OCI-LY1 (cell line): Measurements from ENCODE around the gene NUDT4.

ENCODE experiments used
- H2AFZ ChIP-seq: fragments of 200-600 bp; sonication (generic), shearing (Covaris generic); 2 replicates; pipeline ENCODE4 v1.6.0; 2014; ENCODE audit warnings: antibody characterized with exemption, mild to moderate bottlenecking, low read length
- H3F3A ChIP-seq: fragments of 200-600 bp; sonication (generic), shearing (Covaris generic); 2 replicates; pipeline ENCODE4 v1.6.0; 2014; ENCODE audit warnings: mild to moderate bottlenecking, antibody characterized with exemption, low read length, moderate library complexity; ENCODE audit not compliant: insufficient read depth
- H3K27ac ChIP-seq: fragments of 200-600 bp; sonication (generic); 2 replicates; pipeline ENCODE4 v1.5.1; 2014; ENCODE audit warnings: low read length, mixed run types, mild to moderate bottlenecking, low read depth; ENCODE audit not compliant: poor library complexity, severe bottlenecking
- H3K27me3 ChIP-seq: fragments of 200-600 bp; sonication (generic); 2 replicates; pipeline ENCODE4 v1.6.0; 2014; ENCODE audit warnings: antibody characterized with exemption, mild to moderate bottlenecking, low read length, moderate library complexity; ENCODE audit not compliant: insufficient read depth
- H3K36me3 ChIP-seq: fragments of 200-600 bp; sonication (generic); 2 replicates; pipeline ENCODE4 v1.6.1; 2014; ENCODE audit warnings: mild to moderate bottlenecking, antibody characterized with exemption, low read length, moderate library complexity, mixed read lengths; ENCODE audit not compliant: insufficient read depth
- H3K4me1 ChIP-seq: fragments of 200-600 bp; sonication (generic); 2 replicates; pipeline ENCODE4 v1.5.1; 2014; ENCODE audit warnings: mild to moderate bottlenecking, low read length, moderate library complexity; ENCODE audit not compliant: insufficient read depth, severe bottlenecking
- H3K4me2 ChIP-seq: fragments of 200-600 bp; sonication (generic), shearing (Covaris generic); 2 replicates; pipeline ENCODE4 v1.6.1; 2014; ENCODE audit warnings: low read length
- H3K4me3 ChIP-seq: fragments of 200-600 bp; sonication (generic); 2 replicates; pipeline ENCODE4 v1.5.1; 2014; ENCODE audit warnings: low read length, low read depth, mild to moderate bottlenecking, mixed read lengths; ENCODE audit not compliant: poor library complexity, severe bottlenecking
- H3K79me2 ChIP-seq: fragments of 200-600 bp; shearing (Covaris generic); 2 replicates; pipeline ENCODE4 v1.6.1; 2016; ENCODE audit warnings: mixed run types, low read length, mixed read lengths; ENCODE audit not compliant: insufficient read depth
- H3K9ac ChIP-seq: fragments of 200-600 bp; sonication (generic), shearing (Covaris generic); 2 replicates; pipeline ENCODE4 v1.6.1; 2014; ENCODE audit warnings: mild to moderate bottlenecking, low read length, mixed read lengths
- H3K9me2 ChIP-seq: fragments of 200-600 bp; sonication (generic), shearing (Covaris generic); 2 replicates; pipeline ENCODE4 v1.6.1; 2014; ENCODE audit warnings: low read depth, mild to moderate bottlenecking, low read length, mixed read lengths
- H3K9me3 ChIP-seq: fragments of 200-600 bp; shearing (Covaris generic); 2 replicates; pipeline ENCODE4 v1.6.1; 2014; ENCODE audit warnings: low read length, mixed read lengths
- H4K20me1 ChIP-seq: fragments of 200-600 bp; sonication (generic), shearing (Covaris generic); 2 replicates; pipeline ENCODE4 v1.6.0; 2016; ENCODE audit warnings: mild to moderate bottlenecking, low read length; ENCODE audit not compliant: insufficient read depth
- CTCF ChIP-seq: fragments of 200-600 bp; sonication (generic), shearing (Covaris generic); IDR thresholded peaks from 2 replicates; pipeline ENCODE4 v1.5.1; 2017; ENCODE audit warnings: mild to moderate bottlenecking, antibody characterized with exemption, low read length, moderate library complexity, mixed read lengths
- EZH2 ChIP-seq: fragments of 200-600 bp; sonication (generic), shearing (Covaris generic); IDR thresholded peaks from 2 replicates; pipeline ENCODE4 v1.8.0; 2017; ENCODE audit warnings: borderline replicate concordance, mixed run types, mild to moderate bottlenecking, antibody characterized with exemption, low read length, moderate library complexity, mixed read lengths

The NUDT4 gene

GRCh38 chr12:93351726-93352125 is 26.0 kb upstream of the NUDT4 start:
- Histone ChIP-seq H3K27ac (no peak overlapping the region), H3K79me2 (no peaks in the 10 kb centered on the region), H3F3A (no peaks in the 10 kb centered on the region), H4K20me1 (no peaks in the 10 kb centered on the region), H2AFZ (no peak overlapping the region), H3K4me2 (no peak overlapping the region), H3K9ac (no peak overlapping the region), H3K9me2 (no peaks in the 10 kb centered on the region), H3K36me3 (no peaks in the 10 kb centered on the region), H3K4me1 (no peaks in the 10 kb centered on the region), H3K9me3 (no peaks in the 10 kb centered on the region), H3K27me3 (no peaks in the 10 kb centered on the region; the same call in 1 of the 2 replicates), H3K4me3 (no peak overlapping the region)
- TF ChIP-seq CTCF (no peak), EZH2 (no peak)

- no peak for TF ChIP-seq EZH2
- TF ChIP-seq CTCF = no peak
- H3K4me1 ChIP-seq = no peaks in the 10 kb centered on the region
Observed at GRCh38 chr12:93352321-93352720, 25.4 kb upstream of the NUDT4 start.

GRCh38 chr12:93356214-93356613 is 21.5 kb upstream of the NUDT4 start:
- Histone ChIP-seq H3K9me3 (no peaks in the 10 kb centered on the region), H3K79me2 (no peaks in the 10 kb centered on the region), H3K4me1 (no peaks in the 10 kb centered on the region), H3K9ac (no peak overlapping the region), H3K4me3 (no peak overlapping the region), H3K27me3 (no peaks in the 10 kb centered on the region; the same call in 1 of the 2 replicates), H3K27ac (no peak overlapping the region), H2AFZ (no peak overlapping the region), H3K36me3 (no peaks in the 10 kb centered on the region), H3F3A (no peaks in the 10 kb centered on the region), H3K9me2 (no peaks in the 10 kb centered on the region), H3K4me2 (no peak overlapping the region), H4K20me1 (no peaks in the 10 kb centered on the region)
- TF ChIP-seq CTCF = no peak
- TF ChIP-seq EZH2 = no peak

More at GRCh38 chr12:93352321-93352720, 25.4 kb upstream of the NUDT4 start:
- Histone ChIP-seq H3K9ac (no peak overlapping the region), H2AFZ (no peak overlapping the region), H3K27me3 (no peaks in the 10 kb centered on the region; the same call in 1 of the 2 replicates), H4K20me1 (no peaks in the 10 kb centered on the region), H3K36me3 (no peaks in the 10 kb centered on the region), H3F3A (no peaks in the 10 kb centered on the region), H3K9me2 (no peaks in the 10 kb centered on the region), H3K4me2 (no peak overlapping the region), H3K9me3 (no peaks in the 10 kb centered on the region), H3K27ac (no peak overlapping the region), H3K4me3 (no peak overlapping the region), H3K79me2 (no peaks in the 10 kb centered on the region)
